OCI-LY1 (cell line): ENCODE results near the gene EPX.
"Not testable (repeated sequence)": the region's sequence is repeated elsewhere in the genome, so short reads cannot be mapped to it uniquely, and the experiment has no call there.

ENCODE experiments used
- H2AFZ ChIP-seq: fragments of 200-600 bp; sonication (generic), shearing (Covaris generic); 2 replicates; pipeline ENCODE4 v1.6.0; 2014; ENCODE audit warnings: antibody characterized with exemption, mild to moderate bottlenecking, low read length
- H3F3A ChIP-seq: fragments of 200-600 bp; sonication (generic), shearing (Covaris generic); 2 replicates; pipeline ENCODE4 v1.6.0; 2014; ENCODE audit warnings: mild to moderate bottlenecking, antibody characterized with exemption, low read length, moderate library complexity; ENCODE audit not compliant: insufficient read depth
- H3K27ac ChIP-seq: fragments of 200-600 bp; sonication (generic); 2 replicates; pipeline ENCODE4 v1.5.1; 2014; ENCODE audit warnings: low read length, mixed run types, mild to moderate bottlenecking, low read depth; ENCODE audit not compliant: poor library complexity, severe bottlenecking
- H3K27me3 ChIP-seq: fragments of 200-600 bp; sonication (generic); 2 replicates; pipeline ENCODE4 v1.6.0; 2014; ENCODE audit warnings: antibody characterized with exemption, mild to moderate bottlenecking, low read length, moderate library complexity; ENCODE audit not compliant: insufficient read depth
- H3K36me3 ChIP-seq: fragments of 200-600 bp; sonication (generic); 2 replicates; pipeline ENCODE4 v1.6.1; 2014; ENCODE audit warnings: mild to moderate bottlenecking, antibody characterized with exemption, low read length, moderate library complexity, mixed read lengths; ENCODE audit not compliant: insufficient read depth
- H3K4me1 ChIP-seq: fragments of 200-600 bp; sonication (generic); 2 replicates; pipeline ENCODE4 v1.5.1; 2014; ENCODE audit warnings: mild to moderate bottlenecking, low read length, moderate library complexity; ENCODE audit not compliant: insufficient read depth, severe bottlenecking
- H3K4me2 ChIP-seq: fragments of 200-600 bp; sonication (generic), shearing (Covaris generic); 2 replicates; pipeline ENCODE4 v1.6.1; 2014; ENCODE audit warnings: low read length
- H3K4me3 ChIP-seq: fragments of 200-600 bp; sonication (generic); 2 replicates; pipeline ENCODE4 v1.5.1; 2014; ENCODE audit warnings: low read length, low read depth, mild to moderate bottlenecking, mixed read lengths; ENCODE audit not compliant: poor library complexity, severe bottlenecking
- H3K79me2 ChIP-seq: fragments of 200-600 bp; shearing (Covaris generic); 2 replicates; pipeline ENCODE4 v1.6.1; 2016; ENCODE audit warnings: mixed run types, low read length, mixed read lengths; ENCODE audit not compliant: insufficient read depth
- H3K9ac ChIP-seq: fragments of 200-600 bp; sonication (generic), shearing (Covaris generic); 2 replicates; pipeline ENCODE4 v1.6.1; 2014; ENCODE audit warnings: mild to moderate bottlenecking, low read length, mixed read lengths
- H3K9me2 ChIP-seq: fragments of 200-600 bp; sonication (generic), shearing (Covaris generic); 2 replicates; pipeline ENCODE4 v1.6.1; 2014; ENCODE audit warnings: low read depth, mild to moderate bottlenecking, low read length, mixed read lengths
- H3K9me3 ChIP-seq: fragments of 200-600 bp; shearing (Covaris generic); 2 replicates; pipeline ENCODE4 v1.6.1; 2014; ENCODE audit warnings: low read length, mixed read lengths
- H4K20me1 ChIP-seq: fragments of 200-600 bp; sonication (generic), shearing (Covaris generic); 2 replicates; pipeline ENCODE4 v1.6.0; 2016; ENCODE audit warnings: mild to moderate bottlenecking, low read length; ENCODE audit not compliant: insufficient read depth
- EZH2 ChIP-seq: fragments of 200-600 bp; sonication (generic), shearing (Covaris generic); IDR thresholded peaks from 2 replicates; pipeline ENCODE4 v1.8.0; 2017; ENCODE audit warnings: borderline replicate concordance, mixed run types, mild to moderate bottlenecking, antibody characterized with exemption, low read length, moderate library complexity, mixed read lengths
- TF ChIP-seq, protein P1 (sequence below): fragments of 200-600 bp; sonication (generic), shearing (Covaris generic); IDR thresholded peaks from 2 replicates; pipeline ENCODE4 v1.5.1; 2017; ENCODE audit warnings: mild to moderate bottlenecking, antibody characterized with exemption, low read length, moderate library complexity, mixed read lengths

EPX gene

GRCh38 chr17:58192612-58193011 lies at the start of gene EPX:
Gene EPX, plus strand, starts transcription at chr17:58192726. Its CDS starts 121 bp downstream, at chr17:58192847.
- no peak for TF ChIP-seq EZH2
- TF ChIP-seq, protein P1, sequence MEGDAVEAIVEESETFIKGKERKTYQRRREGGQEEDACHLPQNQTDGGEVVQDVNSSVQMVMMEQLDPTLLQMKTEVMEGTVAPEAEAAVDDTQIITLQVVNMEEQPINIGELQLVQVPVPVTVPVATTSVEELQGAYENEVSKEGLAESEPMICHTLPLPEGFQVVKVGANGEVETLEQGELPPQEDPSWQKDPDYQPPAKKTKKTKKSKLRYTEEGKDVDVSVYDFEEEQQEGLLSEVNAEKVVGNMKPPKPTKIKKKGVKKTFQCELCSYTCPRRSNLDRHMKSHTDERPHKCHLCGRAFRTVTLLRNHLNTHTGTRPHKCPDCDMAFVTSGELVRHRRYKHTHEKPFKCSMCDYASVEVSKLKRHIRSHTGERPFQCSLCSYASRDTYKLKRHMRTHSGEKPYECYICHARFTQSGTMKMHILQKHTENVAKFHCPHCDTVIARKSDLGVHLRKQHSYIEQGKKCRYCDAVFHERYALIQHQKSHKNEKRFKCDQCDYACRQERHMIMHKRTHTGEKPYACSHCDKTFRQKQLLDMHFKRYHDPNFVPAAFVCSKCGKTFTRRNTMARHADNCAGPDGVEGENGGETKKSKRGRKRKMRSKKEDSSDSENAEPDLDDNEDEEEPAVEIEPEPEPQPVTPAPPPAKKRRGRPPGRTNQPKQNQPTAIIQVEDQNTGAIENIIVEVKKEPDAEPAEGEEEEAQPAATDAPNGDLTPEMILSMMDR: no peak
- Histone ChIP-seq H4K20me1 (no peaks in the 10 kb centered on the region), H3K27ac (no peak within 1 kb of the TSS), H3K36me3 (no peaks in the 10 kb centered on the region), H3F3A (no peaks in the 10 kb centered on the region), H3K9me3 (no peaks in the 10 kb centered on the region), H3K4me1 (no peaks in the 10 kb centered on the region), H3K4me3 (no peak within 1 kb of the TSS), H3K79me2 (no peaks in the 10 kb centered on the region), H2AFZ (no peak within 1 kb of the TSS), H3K9me2 (no peaks in the 10 kb centered on the region), H3K4me2 (no peak within 1 kb of the TSS), H3K9ac (no peak within 1 kb of the TSS), H3K27me3 (peaks cover 10% of the 10 kb centered on the region; the same call in 1 of the 2 replicates)

DNA sequence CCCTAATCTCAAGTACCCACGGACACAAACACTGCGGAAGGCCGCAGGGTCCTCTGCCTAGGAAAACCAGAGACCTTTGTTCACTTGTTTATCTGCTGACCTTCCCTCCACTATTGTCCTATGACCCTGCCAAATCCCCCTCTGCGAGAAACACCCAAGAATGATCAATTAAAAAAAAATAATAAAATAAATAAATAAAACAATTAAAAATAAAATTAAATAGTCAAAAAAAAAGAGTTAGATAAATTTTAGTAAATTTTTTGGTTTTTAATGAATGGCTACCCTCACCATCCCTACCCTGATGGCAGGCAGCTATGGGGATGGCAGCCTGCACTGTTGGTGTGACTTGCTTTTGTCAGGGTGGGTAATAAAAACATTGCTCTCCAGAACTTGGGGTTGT lies 49.2 kb upstream of the EPX start:
- H3F3A ChIP-seq, H3K27ac ChIP-seq, H4K20me1 ChIP-seq, H3K4me3 ChIP-seq, H3K79me2 ChIP-seq, H2AFZ ChIP-seq, H3K9me2 ChIP-seq, H3K9ac ChIP-seq, H3K27me3 ChIP-seq, H3K36me3 ChIP-seq, H3K4me1 ChIP-seq, H3K4me2 ChIP-seq: not testable (repeated sequence)
- peaks cover 15% of the 10 kb centered on the region for H3K9me3 ChIP-seq

DNA sequence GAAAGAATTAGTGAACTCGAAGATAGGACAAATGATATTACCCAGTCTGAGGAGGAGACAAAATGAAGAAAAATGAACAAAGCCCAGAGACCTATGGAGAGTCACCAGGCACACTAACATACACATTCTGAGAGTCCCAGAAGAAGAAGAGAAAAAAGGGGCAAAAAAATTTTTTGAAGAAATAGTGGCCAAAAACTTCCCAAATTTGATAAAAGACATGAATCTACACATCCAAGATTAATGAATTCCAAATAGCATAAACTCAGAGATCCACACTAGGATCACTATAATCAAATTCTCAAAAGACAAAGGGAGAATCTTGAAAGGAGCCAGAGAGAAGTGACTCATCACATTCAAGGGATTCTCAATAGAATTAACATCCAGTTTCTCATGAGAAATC lies 47.7 kb upstream of the EPX start:
- Histone ChIP-seq H3K27me3 (no peaks in the 10 kb centered on the region; the same call in 1 of the 2 replicates), H3K4me2 (no peak overlapping the region), H2AFZ (no peak overlapping the region), H3K36me3 (no peaks in the 10 kb centered on the region), H4K20me1 (no peaks in the 10 kb centered on the region), H3F3A (no peaks in the 10 kb centered on the region), H3K9me2 (no peaks in the 10 kb centered on the region), H3K9ac (no peak overlapping the region), H3K27ac (no peak overlapping the region), H3K79me2 (no peaks in the 10 kb centered on the region), H3K4me1 (no peaks in the 10 kb centered on the region), H3K4me3 (no peak overlapping the region), H3K9me3 (peaks cover 15% of the 10 kb centered on the region)
- no peak for TF ChIP-seq EZH2
- TF ChIP-seq, protein P1: no peak

- Histone ChIP-seq H3K4me1 (no peaks in the 10 kb centered on the region), H3K9me2 (no peaks in the 10 kb centered on the region), H3K79me2 (no peaks in the 10 kb centered on the region), H3K36me3 (no peaks in the 10 kb centered on the region), H2AFZ (no peak within 1 kb of the TSS), H3K9ac (no peak within 1 kb of the TSS), H3K27ac (no peak within 1 kb of the TSS), H3K9me3 (peaks cover 15% of the 10 kb centered on the region), H3K27me3 (peaks cover 3% of the 10 kb centered on the region), H3F3A (no peaks in the 10 kb centered on the region), H3K4me2 (no peak within 1 kb of the TSS), H3K4me3 (no peak within 1 kb of the TSS), H4K20me1 (no peaks in the 10 kb centered on the region)
- TF ChIP-seq EZH2: no peak
- TF ChIP-seq, protein P1: no peak
Observed at GRCh38 chr17:58147930-58148434, 44.5 kb upstream of the EPX start, which contains the start of gene OR4D1. Gene OR4D1, plus strand, starts transcription at chr17:58148384. Its CDS starts 6,770 bp downstream, at chr17:58155154.
